HEK293T (cell line): ENCODE data around the gene CSRNP2.

Experiments
- CTCF ChIA-PET: fragments of 350-600 bp; formaldehyde crosslinking; extraction: SDS; loops from one replicate; lab custom pipeline; 2021; ENCODE audit warnings: antibody characterized with exemption, inconsistent platforms; lab: Yijun Ruan, JAX
- POLR2A ChIA-PET: fragments of 350-600 bp; formaldehyde crosslinking; extraction: SDS; loops from one replicate; lab custom pipeline; 2020; ENCODE audit warnings: antibody characterized with exemption, inconsistent platforms; lab: Yijun Ruan, JAX
- DNase-seq: peaks from one replicate; pipeline ENCODE4 v3.0.0; 2012; ENCODE audit warnings: mixed read lengths; ENCODE audit errors: extremely low spot score
- ARNT ChIP-seq: fragments of 450-650 bp; IDR thresholded peaks from 2 replicates; pipeline ENCODE4 v1.6.1; 2017; ENCODE audit warnings: mild to moderate bottlenecking
- BHLHE40 ChIP-seq: fragments of 450-650 bp; IDR thresholded peaks from 2 replicates; pipeline ENCODE4 v1.6.1; 2016; ENCODE audit warnings: mild to moderate bottlenecking, moderate library complexity, borderline replicate concordance
- CTBP1 ChIP-seq: fragments of 450-650 bp; IDR thresholded peaks from 2 replicates; pipeline ENCODE4 v1.6.1; 2016; ENCODE audit warnings: borderline replicate concordance
- ELF4 ChIP-seq: fragments of 450-650 bp; IDR thresholded peaks from 2 replicates; pipeline ENCODE4 v1.6.1; 2017; ENCODE audit warnings: antibody characterized with exemption
- FOXA1 ChIP-seq: fragments of 450-650 bp; IDR thresholded peaks from 2 replicates; pipeline ENCODE4 v1.6.1; 2016; ENCODE audit warnings: mild to moderate bottlenecking
- FOXK2 ChIP-seq: fragments of 450-650 bp; IDR thresholded peaks from 2 replicates; pipeline ENCODE4 v1.6.1; 2016; ENCODE audit warnings: mild to moderate bottlenecking
- FOXM1 ChIP-seq: fragments of 450-650 bp; IDR thresholded peaks from 2 replicates; pipeline ENCODE4 v1.6.1; 2017; ENCODE audit warnings: mild to moderate bottlenecking, borderline replicate concordance
- HDGF ChIP-seq: fragments of 450-650 bp; IDR thresholded peaks from 2 replicates; pipeline ENCODE4 v1.6.1; 2017; ENCODE audit warnings: antibody characterized with exemption, borderline replicate concordance
- L3MBTL2 ChIP-seq: fragments of 450-650 bp; conservative IDR thresholded peaks from 2 replicates; pipeline ENCODE4 v1.6.1; 2016; ENCODE audit warnings: mild to moderate bottlenecking
- LEF1 ChIP-seq: fragments of 450-650 bp; IDR thresholded peaks from 2 replicates; pipeline ENCODE4 v1.6.1; 2017; ENCODE audit warnings: mild to moderate bottlenecking, borderline replicate concordance
- NFRKB ChIP-seq: fragments of 450-650 bp; IDR thresholded peaks from 2 replicates; pipeline ENCODE4 v1.6.1; 2016; ENCODE audit warnings: mild to moderate bottlenecking, moderate library complexity
- SP1 ChIP-seq: fragments of 450-650 bp; IDR thresholded peaks from 2 replicates; pipeline ENCODE4 v1.6.1; 2017
- SUZ12 ChIP-seq: fragments of 450-650 bp; IDR thresholded peaks from 2 replicates; pipeline ENCODE4 v1.6.1; 2016; ENCODE audit warnings: mild to moderate bottlenecking
- TARDBP ChIP-seq: fragments of 450-650 bp; IDR thresholded peaks from 2 replicates; pipeline ENCODE4 v1.6.1; 2016
- ZNF384 ChIP-seq: fragments of 450-650 bp; IDR thresholded peaks from 2 replicates; pipeline ENCODE4 v1.6.1; 2016
- TF ChIP-seq, protein P1 (sequence below): fragments of 450-650 bp; IDR thresholded peaks from 2 replicates; pipeline ENCODE4 v1.6.1; 2016

Gene CSRNP2

DNA sequence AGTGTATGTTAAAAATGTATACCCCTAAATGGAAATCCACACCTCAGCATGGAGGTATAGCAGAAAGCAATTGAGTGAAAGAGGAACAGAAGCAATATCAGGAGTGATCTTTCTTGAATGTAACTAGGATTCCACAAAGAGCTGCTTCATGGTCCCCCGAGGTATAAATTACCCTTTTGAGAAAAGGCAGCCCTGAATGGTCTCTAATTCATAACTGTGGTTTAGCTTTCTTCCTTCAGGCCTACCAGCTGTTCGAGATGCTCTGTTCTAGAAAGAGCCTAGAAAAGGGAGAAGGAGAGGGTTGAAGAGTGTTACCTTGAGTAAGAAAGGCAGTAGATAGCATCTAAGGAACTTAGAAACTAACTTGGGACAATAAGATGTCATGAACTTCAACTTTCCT lies 42.9 kb upstream of the CSRNP2 start:
- no peak for DNase-seq
- CTCF ChIA-PET, result interaction anchor here (0.6 kb wide), 1 partner anchor 1851 kb away, joined by 4 read pairs; no protein-coding TSS in a partner anchor
- POLR2A ChIA-PET, result no interaction called here
- no peak for TF ChIP-seq FOXK2
- TF ChIP-seq CTBP1, result no peak
- TF ChIP-seq ARNT, result no peak
- TF ChIP-seq L3MBTL2, result no peak
- TF ChIP-seq, protein P1, sequence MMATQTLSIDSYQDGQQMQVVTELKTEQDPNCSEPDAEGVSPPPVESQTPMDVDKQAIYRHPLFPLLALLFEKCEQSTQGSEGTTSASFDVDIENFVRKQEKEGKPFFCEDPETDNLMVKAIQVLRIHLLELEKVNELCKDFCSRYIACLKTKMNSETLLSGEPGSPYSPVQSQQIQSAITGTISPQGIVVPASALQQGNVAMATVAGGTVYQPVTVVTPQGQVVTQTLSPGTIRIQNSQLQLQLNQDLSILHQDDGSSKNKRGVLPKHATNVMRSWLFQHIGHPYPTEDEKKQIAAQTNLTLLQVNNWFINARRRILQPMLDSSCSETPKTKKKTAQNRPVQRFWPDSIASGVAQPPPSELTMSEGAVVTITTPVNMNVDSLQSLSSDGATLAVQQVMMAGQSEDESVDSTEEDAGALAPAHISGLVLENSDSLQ, result no peak
- TF ChIP-seq SUZ12, result no peak
- TF ChIP-seq TARDBP, result no peak
- no peak for TF ChIP-seq FOXA1
- TF ChIP-seq FOXM1, result no peak

DNA sequence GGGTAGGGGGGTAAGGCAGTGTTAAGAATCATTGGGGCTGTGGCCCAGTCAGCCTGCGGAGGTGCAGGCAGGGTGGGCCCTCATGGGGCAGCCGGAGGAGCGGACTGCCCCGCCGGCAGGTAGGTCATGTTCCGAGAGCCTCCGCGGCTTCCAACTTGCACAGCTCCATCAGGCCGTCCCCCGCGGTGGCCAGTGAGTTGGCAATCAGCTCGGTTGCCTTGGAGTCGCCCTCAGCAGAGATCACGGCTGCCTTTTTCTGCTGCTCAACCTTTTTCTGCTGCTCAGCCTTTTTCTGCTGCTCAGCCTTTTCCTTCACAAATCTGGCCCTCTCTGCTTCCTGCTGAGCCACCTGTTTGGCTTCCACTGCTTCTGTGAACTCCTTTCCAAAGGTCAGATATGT lies 41.1 kb upstream of the CSRNP2 start:
- POLR2A ChIA-PET, result no interaction called here
- TF ChIP-seq, protein P1, result no peak
- TF ChIP-seq SP1, result no peak
- TF ChIP-seq LEF1, result no peak
- no peak for TF ChIP-seq SUZ12
- TF ChIP-seq ARNT, result no peak
- TF ChIP-seq ZNF384, result no peak
- TF ChIP-seq TARDBP, result no peak
- no peak for DNase-seq
- CTCF ChIA-PET, result no interaction called here

DNA sequence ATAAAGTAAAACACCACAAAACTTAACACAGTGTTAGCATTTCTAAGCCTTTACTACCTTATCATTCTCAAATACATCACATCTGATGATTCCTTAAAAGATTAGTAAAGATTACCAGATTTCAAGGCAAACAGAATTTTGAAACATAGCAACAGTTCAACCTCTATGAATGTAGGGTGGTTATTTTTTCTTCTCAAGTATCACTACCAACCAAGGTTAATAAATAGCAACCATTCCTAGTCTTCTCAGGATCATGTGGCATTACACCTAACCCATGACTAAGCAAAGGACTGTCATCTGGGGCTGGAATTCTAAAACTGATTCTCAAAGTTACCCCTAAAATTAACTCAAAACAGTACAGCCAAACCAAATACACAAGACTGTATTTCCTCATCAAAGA lies 39.4 kb upstream of the CSRNP2 start:
- ChIA-PET CTCF (no interaction called here), POLR2A (no interaction called here)
- DNase-seq, result no peak
- TF ChIP-seq SUZ12 (no peak), TARDBP (no peak), HDGF (no peak), NFRKB (no peak), ZNF384 (no peak), BHLHE40 (no peak), ELF4 (no peak), FOXK2 (no peak), LEF1 (no peak)
- TF ChIP-seq, protein P1, result no peak

DNA sequence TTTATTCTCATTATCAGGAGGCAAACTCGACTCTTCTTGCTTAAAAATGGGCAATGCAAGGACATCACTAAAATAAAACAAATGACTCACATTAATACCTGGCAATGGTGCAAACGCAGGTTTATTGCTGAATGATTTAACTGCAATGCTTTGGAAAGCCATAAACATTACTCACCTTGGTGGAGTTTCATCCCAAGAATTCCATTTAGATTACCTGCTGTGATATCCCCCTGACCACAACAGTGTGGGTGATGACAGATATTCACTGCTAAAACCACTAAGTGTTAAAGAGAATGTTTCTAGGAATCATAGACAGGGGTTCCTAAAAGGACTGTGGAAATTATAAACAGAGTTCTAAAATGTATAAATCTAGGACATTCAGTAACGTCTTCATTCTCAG lies 35.3 kb upstream of the CSRNP2 start:
- TF ChIP-seq ELF4 (no peak), TARDBP (no peak), BHLHE40 (no peak), L3MBTL2 (no peak), ZNF384 (no peak), HDGF (no peak), ARNT (no peak), FOXK2 (no peak), CTBP1 (no peak), FOXM1 (no peak)
- ChIA-PET POLR2A (no interaction called here), CTCF (no interaction called here)
- no peak for DNase-seq

DNA sequence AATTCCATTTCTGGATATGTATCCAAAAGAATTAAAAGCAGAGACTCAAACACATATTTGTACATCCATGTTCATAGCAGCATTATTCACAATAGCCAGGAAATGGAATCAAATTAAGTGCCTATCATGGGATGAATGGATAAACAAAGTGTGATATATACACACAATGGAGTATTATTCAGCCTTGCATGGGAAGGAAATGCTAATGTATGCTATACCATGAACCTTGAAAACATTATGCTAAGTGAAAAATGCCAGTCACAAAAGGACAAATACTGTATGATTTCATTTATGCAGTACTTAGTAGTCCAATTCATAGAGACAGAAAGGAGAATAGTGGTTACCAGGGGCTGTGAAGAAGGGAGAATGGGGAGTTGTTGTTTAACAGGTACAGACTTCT lies 32.1 kb upstream of the CSRNP2 start:
- TF ChIP-seq ZNF384 (no peak), BHLHE40 (no peak), NFRKB (no peak), TARDBP (no peak), SUZ12 (no peak)
- POLR2A ChIA-PET, result no interaction called here
- CTCF ChIA-PET, result no interaction called here
- DNase-seq, result no peak

DNA sequence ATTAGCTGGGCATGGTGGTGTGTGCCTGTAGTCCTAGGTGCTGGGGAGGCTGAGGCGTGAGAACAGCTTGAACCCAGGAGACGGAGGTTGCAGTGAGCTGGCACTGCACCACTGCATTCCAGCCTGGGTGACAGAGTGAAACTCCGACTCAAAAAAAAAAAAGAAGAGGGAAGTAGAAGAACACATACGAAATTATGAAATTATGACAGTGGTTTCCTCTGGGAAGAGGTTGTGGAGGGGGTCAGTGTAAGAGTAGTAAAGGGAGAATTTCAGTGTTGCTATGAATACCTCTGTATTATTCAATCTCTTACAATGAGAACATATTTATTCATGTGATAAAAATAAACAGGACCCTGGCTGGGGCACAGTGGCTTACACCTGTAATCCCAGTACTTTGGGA lies 24.7 kb upstream of the CSRNP2 start:
- TF ChIP-seq LEF1 (no peak), SUZ12 (no peak), L3MBTL2 (no peak), SP1 (no peak), ARNT (no peak), FOXA1 (no peak), ELF4 (no peak), TARDBP (no peak), FOXK2 (no peak), HDGF (no peak)
- TF ChIP-seq, protein P1, result no peak
- ChIA-PET CTCF (no interaction called here), POLR2A (no interaction called here)
- no peak for DNase-seq

DNA sequence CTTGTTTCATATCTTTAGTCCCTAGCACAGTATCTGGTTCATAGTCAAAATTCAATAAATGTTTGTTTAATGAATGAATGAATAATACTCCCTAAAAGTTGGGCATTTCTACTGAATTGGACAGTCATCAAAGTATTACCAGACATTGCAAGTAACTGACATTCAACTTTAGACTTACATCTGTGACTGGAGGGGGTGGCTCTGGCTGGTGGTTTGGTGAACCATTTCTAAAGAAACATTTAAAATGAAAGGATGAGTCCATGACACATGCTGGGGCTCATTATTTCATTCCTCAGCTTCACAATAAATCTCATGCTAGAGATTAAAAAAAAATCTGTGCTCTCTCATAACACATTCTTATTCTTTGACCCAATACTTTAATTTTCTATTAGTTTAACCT lies 20.6 kb upstream of the CSRNP2 start:
- TF ChIP-seq TARDBP (no peak), FOXM1 (no peak), CTBP1 (no peak), ELF4 (no peak), SP1 (no peak), BHLHE40 (no peak), LEF1 (no peak), NFRKB (no peak), FOXA1 (no peak), SUZ12 (no peak), L3MBTL2 (no peak)
- TF ChIP-seq, protein P1, result no peak
- CTCF ChIA-PET, result no interaction called here
- POLR2A ChIA-PET, result no interaction called here
- no peak for DNase-seq
